Measurements from ENCODE around the gene NANP. TPM values are rescaled to one million over a fixed set of nuclear protein-coding genes. Genes with fewer than 3 reads are reported as not detected.

NANP gene
- total RNA-seq, 1 experiment from 2014 or later = 7.5 TPM

DNA sequence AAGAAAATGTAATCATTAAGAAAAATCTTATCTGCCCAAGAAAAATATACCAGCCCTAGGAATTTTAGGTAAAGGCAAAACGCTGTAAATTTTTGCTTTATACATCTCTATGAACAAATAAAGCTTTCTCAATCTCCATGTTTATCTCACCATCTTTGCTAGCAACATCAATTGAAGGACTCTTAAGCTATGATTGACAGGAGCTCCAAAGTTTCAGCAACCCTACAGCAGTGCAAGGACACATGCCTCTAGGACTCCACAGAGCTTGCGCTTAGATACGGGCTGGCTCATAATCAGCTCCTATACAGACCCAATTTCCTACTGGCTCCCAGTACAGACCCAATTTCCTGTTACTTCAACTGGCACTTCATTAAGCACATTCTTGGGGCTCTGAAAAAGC is 4.3 kb downstream of the NANP start:
- Histone ChIP-seq H3K36me3 (ENCODE audit: low read depth) (no peaks in the 10 kb centered on the region), H3K4me2 (no peak overlapping the region), H2AFZ (no peak overlapping the region), H3F3A (ENCODE audit: insufficient read depth, low read depth) (peaks cover 15% of the 10 kb centered on the region), H3K4me3 (no peak overlapping the region), H3K27ac (no peak overlapping the region), H3K9me2 (ENCODE audit: insufficient read depth) (no peaks in the 10 kb centered on the region), H4K20me1 (ENCODE audit: insufficient read depth) (no peaks in the 10 kb centered on the region), H3K79me2 (ENCODE audit: low read depth) (peaks cover 56% of the 10 kb centered on the region), H3K4me1 (replicated peaks; ENCODE audit: insufficient read depth) (peaks cover 18% of the 10 kb centered on the region), H3K9me3 (ENCODE audit: insufficient read depth, low read depth) (no peaks in the 10 kb centered on the region), H3K27me3 (ENCODE audit: insufficient read depth, low read depth) (no peaks in the 10 kb centered on the region)
- ChIA-PET CTCF (no interaction called here), POLR2A (ENCODE audit: unreplicated experiment) (no interaction called here)
- no TSS peak for BruUV-seq (replicated peaks)
- intact Hi-C loops (cut with micrococcal nuclease; ENCODE audit: unreplicated experiment) = no loop called here
- no peak for DNase-seq
- no peak for TF ChIP-seq EZH2 (IDR thresholded peaks at IDR 0.05; ENCODE audit: low read depth)
- TF ChIP-seq, protein P1, sequence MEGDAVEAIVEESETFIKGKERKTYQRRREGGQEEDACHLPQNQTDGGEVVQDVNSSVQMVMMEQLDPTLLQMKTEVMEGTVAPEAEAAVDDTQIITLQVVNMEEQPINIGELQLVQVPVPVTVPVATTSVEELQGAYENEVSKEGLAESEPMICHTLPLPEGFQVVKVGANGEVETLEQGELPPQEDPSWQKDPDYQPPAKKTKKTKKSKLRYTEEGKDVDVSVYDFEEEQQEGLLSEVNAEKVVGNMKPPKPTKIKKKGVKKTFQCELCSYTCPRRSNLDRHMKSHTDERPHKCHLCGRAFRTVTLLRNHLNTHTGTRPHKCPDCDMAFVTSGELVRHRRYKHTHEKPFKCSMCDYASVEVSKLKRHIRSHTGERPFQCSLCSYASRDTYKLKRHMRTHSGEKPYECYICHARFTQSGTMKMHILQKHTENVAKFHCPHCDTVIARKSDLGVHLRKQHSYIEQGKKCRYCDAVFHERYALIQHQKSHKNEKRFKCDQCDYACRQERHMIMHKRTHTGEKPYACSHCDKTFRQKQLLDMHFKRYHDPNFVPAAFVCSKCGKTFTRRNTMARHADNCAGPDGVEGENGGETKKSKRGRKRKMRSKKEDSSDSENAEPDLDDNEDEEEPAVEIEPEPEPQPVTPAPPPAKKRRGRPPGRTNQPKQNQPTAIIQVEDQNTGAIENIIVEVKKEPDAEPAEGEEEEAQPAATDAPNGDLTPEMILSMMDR (conservative IDR thresholded peaks at IDR 0.05) = no peak

DNA sequence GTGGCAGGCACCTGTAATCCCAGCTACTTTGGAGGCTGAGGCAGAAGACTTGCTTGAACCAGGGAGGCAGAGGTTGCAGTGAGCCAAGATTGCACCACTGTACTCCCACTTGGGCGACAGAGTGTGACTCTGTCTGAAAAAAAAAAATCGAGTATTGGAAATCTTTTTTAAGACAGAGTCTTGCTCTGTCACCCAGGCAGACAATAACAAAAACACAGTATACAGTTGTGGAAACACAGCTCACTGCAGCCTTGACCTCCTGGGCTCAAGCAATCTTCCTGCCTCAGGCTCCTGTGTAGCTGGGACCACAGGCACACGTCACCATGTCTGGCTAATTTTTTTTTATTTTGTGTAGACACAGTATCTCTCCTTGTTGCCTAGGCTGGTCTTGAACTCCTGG is 15.0 kb downstream of the NANP start:
- no peak overlapping the region for H2AFZ ChIP-seq
- H3F3A ChIP-seq (ENCODE audit: insufficient read depth, low read depth) = no peaks in the 10 kb centered on the region
- H3K4me3 ChIP-seq = no peak overlapping the region
- H4K20me1 ChIP-seq (ENCODE audit: insufficient read depth) = no peaks in the 10 kb centered on the region
- no peaks in the 10 kb centered on the region for H3K79me2 ChIP-seq (ENCODE audit: low read depth)
- POLR2A ChIA-PET (ENCODE audit: unreplicated experiment) = no interaction called here
- BruUV-seq (replicated peaks) = no TSS peak
- H3K9me3 ChIP-seq (ENCODE audit: insufficient read depth, low read depth) = no peaks in the 10 kb centered on the region
- intact Hi-C loops (cut with micrococcal nuclease; ENCODE audit: unreplicated experiment) = no loop called here
- H3K4me1 ChIP-seq (replicated peaks; ENCODE audit: insufficient read depth) = no peaks in the 10 kb centered on the region
- H3K9me2 ChIP-seq (ENCODE audit: insufficient read depth) = no peaks in the 10 kb centered on the region
- CTCF ChIA-PET = interaction anchor here (0.6 kb wide), 1 partner anchor 17 kb away, joined by 3 read pairs; no protein-coding TSS in a partner anchor
- no peak overlapping the region for H3K27ac ChIP-seq
- no peaks in the 10 kb centered on the region for H3K36me3 ChIP-seq (ENCODE audit: low read depth)
- no peak for TF ChIP-seq EZH2 (IDR thresholded peaks at IDR 0.05; ENCODE audit: low read depth)
- TF ChIP-seq, protein P1 (conservative IDR thresholded peaks at IDR 0.05) = no peak
- no peak overlapping the region for H3K4me2 ChIP-seq
- H3K27me3 ChIP-seq (ENCODE audit: insufficient read depth, low read depth) = no peaks in the 10 kb centered on the region
- DNase-seq = no peak

DNA sequence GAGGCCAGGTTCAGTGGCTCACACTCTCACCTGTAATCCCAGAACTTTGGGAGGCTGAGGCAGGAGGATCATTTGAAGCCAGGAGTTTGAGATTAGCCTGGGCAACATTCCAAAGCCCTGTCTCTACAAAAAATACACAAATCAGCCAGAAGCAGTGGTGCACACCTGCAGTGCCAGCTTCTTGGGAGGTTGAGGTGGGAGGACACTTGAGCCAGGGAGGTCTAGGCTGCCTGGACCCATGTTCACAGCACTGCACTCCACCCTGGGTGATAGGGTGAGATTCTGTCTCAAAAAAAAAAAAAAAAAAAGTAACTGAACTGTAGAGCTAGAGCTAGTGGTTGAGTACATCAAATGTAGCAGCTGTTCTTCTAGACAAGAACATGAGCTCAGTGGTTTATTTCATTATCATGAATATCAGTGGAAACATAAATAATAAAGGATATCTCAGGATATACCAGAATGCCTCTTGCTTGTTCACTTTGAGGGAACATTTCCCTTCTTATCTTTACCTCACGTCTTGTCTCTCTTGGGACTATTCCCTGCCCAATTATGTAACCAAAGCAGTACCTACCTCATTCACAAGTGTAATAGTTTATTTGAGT is 17.6 kb downstream of the NANP start:
- POLR2A ChIA-PET (ENCODE audit: unreplicated experiment) = no interaction called here
- CTCF ChIA-PET = no interaction called here

More for the DNA sequence above, 17.6 kb downstream of the NANP start:
- TF ChIP-seq, protein P1 (conservative IDR thresholded peaks at IDR 0.05) = no peak
- no peak overlapping the region for H2AFZ ChIP-seq
- no TSS peak for BruUV-seq (replicated peaks)
- no peaks in the 10 kb centered on the region for H3K79me2 ChIP-seq (ENCODE audit: low read depth)
- no peaks in the 10 kb centered on the region for H3F3A ChIP-seq (ENCODE audit: insufficient read depth, low read depth)
- H3K27me3 ChIP-seq (ENCODE audit: insufficient read depth, low read depth) = no peaks in the 10 kb centered on the region
- no peaks in the 10 kb centered on the region for H3K9me2 ChIP-seq (ENCODE audit: insufficient read depth)
- no peaks in the 10 kb centered on the region for H3K36me3 ChIP-seq (ENCODE audit: low read depth)
- H3K9me3 ChIP-seq (ENCODE audit: insufficient read depth, low read depth) = no peaks in the 10 kb centered on the region
- no peak overlapping the region for H3K27ac ChIP-seq
- no peak overlapping the region for H3K4me2 ChIP-seq
- intact Hi-C loops (cut with micrococcal nuclease; ENCODE audit: unreplicated experiment) = no loop called here
- H3K4me1 ChIP-seq (replicated peaks; ENCODE audit: insufficient read depth) = no peaks in the 10 kb centered on the region
- no peaks in the 10 kb centered on the region for H4K20me1 ChIP-seq (ENCODE audit: insufficient read depth)
- no peak overlapping the region for H3K4me3 ChIP-seq
- DNase-seq = no peak

All from PC-9 (cell line).